Psoas muscle (tissue), 8 donors: Measurements from ENCODE around the gene EXOC7. TPM values are rescaled to one million over a fixed set of nuclear protein-coding genes. Genes with fewer than 3 reads are reported as not detected.
A peak's percentile ranks its signal among the peaks of the same experiment; 100 is the strongest.

Experiments
- ATAC-seq, 4 donors: fragments of 200-7000 bp; cut with Tn5 transposase; one replicate each; pipeline ENCODE4 v1.9.1; 2020; ENCODE audit warnings: moderate library complexity in 3 of 4, mild to moderate bottlenecking in 2 of 4
- DNase-seq, 2 donors: peaks; one replicate each; pipeline ENCODE4 v3.0.0-alpha.2; 2020
- H3K27ac ChIP-seq: fragments of 200-600 bp; one replicate; pipeline ENCODE4 v1.8.0; 2022
- H3K27me3 ChIP-seq, 3 donors: fragments of 200-600 bp in 1 of 3; one replicate each; pipeline versions ENCODE4 v1.6.1 to v1.8.0; 2013 to 2022; ENCODE audit warnings: low read length in 2 of 3, mild to moderate bottlenecking in 2 of 3, moderate library complexity in 1 of 3; ENCODE audit not compliant: insufficient read depth in 3 of 3
- H3K36me3 ChIP-seq, 2 donors: fragments of 200-600 bp in 1 of 2; one replicate each; pipeline versions ENCODE4 v1.6.1 to v1.8.0; 2013 to 2022; ENCODE audit warnings: low read depth in 1 of 2, mild to moderate bottlenecking in 1 of 2, moderate library complexity in 1 of 2; ENCODE audit not compliant: insufficient read depth in 1 of 2
- H3K4me1 ChIP-seq: fragments of 200-600 bp; one replicate; pipeline ENCODE4 v1.8.0; 2022
- H3K4me3 ChIP-seq: fragments of 200-600 bp; one replicate; pipeline ENCODE4 v1.8.0; 2022; ENCODE audit warnings: mild to moderate bottlenecking
- H3K9me3 ChIP-seq: fragments of 200-600 bp; one replicate; pipeline ENCODE4 v1.8.0; 2022
- CTCF ChIP-seq: fragments of 200-600 bp; IDR thresholded peaks from one replicate; pipeline ENCODE4 v1.8.0; 2022; ENCODE audit warnings: antibody characterized with exemption
- WGBS, 3 donors: extraction: QIAGEN DNeasy Blood & Tissue Kit; methylation state at CpG; one replicate each; pipeline versions ENCODE4 v1.1.6 to v1.1.7; 2013; 5-methylcytosine and 5-hydroxymethylcytosine counted together
- intact Hi-C, 2 donors: fragments of 100-400 bp; cut with DNase I; formaldehyde crosslinking; loops; one replicate each; pipeline versions ENCODE4 v1.11.0 to v1.14.2; 2022
- polyA plus RNA-seq, 3 donors: library from polyadenylated mRNA; stranded (reverse); fragments of 200-250 nt; gene quantifications; one replicate each; pipeline ENCODE4 v1.2.3, GENCODE V29; 2013
- total RNA-seq, 4 donors: library from RNA; stranded (reverse); fragmentation: NEBNext Ultra II Directional in 2 of 4; extraction: Animal tissue kit (Norgen Biotek cat#: 25700) in 2 of 4; gene quantifications; one replicate each; pipeline versions ENCODE4 v1.2.1 to v1.2.4, GENCODE V29; 2021 to 2023
- donor health status: healthy with polysubstance abuse.
- donor health status: DM: no; HTN: no; CAD: no; lungs with moderate emphysema.
- donor health status: Bipolar disorder and iron deficiency.
- donor health status: healthy.
- donor health status: DM: yes; HTN: yes; CAD: no.
- donor health status: DM: no; HTN: no; CAD: no.
- donor health status: DM: no; HTN: no; CAD: no.
- donor health status: DM: yes; HTN: yes; CAD: no.

Gene EXOC7
- total and polyA plus RNA-seq, 7 donors, result 26.3 to 61.0 (median 56.0) TPM

- ATAC-seq (peak; percentile 44 to 64 (median 46)), DNase-seq (peak in 1 of 2 donors; percentile 57)
Observed at GRCh38 chr17:76121932-76122430, 18.4 kb upstream of the EXOC7 start.

GRCh38 chr17:76120658-76121008, 17.0 kb upstream of the EXOC7 start:
- no peaks in the 10 kb centered on the region for H3K9me3 ChIP-seq
- TF ChIP-seq CTCF, result no peak
- no peak for ATAC-seq
- 92 to 97% (median 95%) methylated on average over 5 of the region's 5 CpGs for WGBS, 3 donors
- H3K27ac ChIP-seq, result no peak overlapping the region
- no peak for DNase-seq
- intact Hi-C loops, result loop anchor here (1.0 to 5.0 kb wide), 4 partner anchors 158 to 180 kb away; no protein-coding TSS in a partner anchor
- no peaks in the 10 kb centered on the region for H3K27me3 ChIP-seq
- H3K4me3 ChIP-seq, result no peak overlapping the region
- H3K36me3 ChIP-seq, result no peaks in the 10 kb centered on the region
- no peaks in the 10 kb centered on the region for H3K4me1 ChIP-seq

More at GRCh38 chr17:76121932-76122430, 18.4 kb upstream of the EXOC7 start:
- peak overlapping the region; percentile 64 for H3K4me3 ChIP-seq
- no peaks in the 10 kb centered on the region for H3K9me3 ChIP-seq
- TF ChIP-seq CTCF, result no peak
- H3K27me3 ChIP-seq, result no peaks in the 10 kb centered on the region
- intact Hi-C loops, result loop anchor here (1.0 to 5.0 kb wide), 5 partner anchors 59 to 178 kb away; no protein-coding TSS in a partner anchor
- H3K36me3 ChIP-seq, result no peaks in the 10 kb centered on the region
- WGBS, 3 donors, result 39 to 55% (median 43%) methylated on average over 27 to 42 of the region's 42 CpGs
- H3K27ac ChIP-seq, result peak overlapping the region; percentile 46
- H3K4me1 ChIP-seq, result no peaks in the 10 kb centered on the region

- Histone ChIP-seq H3K4me1 (no peaks in the 10 kb centered on the region), H3K27ac (no peak overlapping the region), H3K4me3 (no peak overlapping the region), H3K27me3 (no peaks in the 10 kb centered on the region), H3K36me3 (no peaks in the 10 kb centered on the region), H3K9me3 (no peaks in the 10 kb centered on the region)
- 77 to 80% (median 77%) methylated on average over 19 of the region's 19 CpGs for WGBS, 3 donors
- ATAC-seq (no peak), DNase-seq (no peak)
- intact Hi-C loops, result loop anchor here in 1 of 2 donors (2.0 to 5.0 kb wide), 2 partner anchors 159 to 178 kb away; no protein-coding TSS in a partner anchor
- no peak for TF ChIP-seq CTCF
Observed at GRCh38 chr17:76119409-76120371, 16.1 kb upstream of the EXOC7 start.

GRCh38 chr17:76115138-76115754, 11.7 kb upstream of the EXOC7 start:
- Histone ChIP-seq H3K9me3 (no peaks in the 10 kb centered on the region), H3K36me3 (no peaks in the 10 kb centered on the region), H3K27ac (no peak overlapping the region), H3K27me3 (no peaks in the 10 kb centered on the region), H3K4me1 (no peaks in the 10 kb centered on the region), H3K4me3 (no peak overlapping the region)
- no peak for TF ChIP-seq CTCF
- intact Hi-C loops, result no loop called here
- 87 to 91% (median 91%) methylated on average over 7 of the region's 7 CpGs for WGBS, 3 donors
- DNase-seq (no peak), ATAC-seq (no peak)
